Measurements from ENCODE around the gene KRT37. TPM values are rescaled to one million over a fixed set of nuclear protein-coding genes. Genes with fewer than 3 reads are reported as not detected.
"Not testable (repeated sequence)": the region's sequence is repeated elsewhere in the genome, so short reads cannot be mapped to it uniquely, and the experiment has no call there.

The KRT37 gene
- polyA plus RNA-seq, 4 donors = not detected

GRCh38 chr17:41387670-41388069, 36.7 kb downstream of the KRT37 start:
- peaks cover 0 to 7% of the 10 kb centered on the region in 2 donors for H3K9me3 ChIP-seq (ENCODE audit: control insufficient read depth in 2 of 2, insufficient read depth in 1 of 2, low read depth in 1 of 2, low read length in 1 of 2)
- H3K4me3 ChIP-seq (ENCODE audit: low read depth in 1 of 3, low read length in 3 of 3) = no peak overlapping the region

GRCh38 chr17:41386227-41386626, 38.2 kb downstream of the KRT37 start:
- 94 to 98% (median 96%) methylated on average over 1 of the region's 1 CpG for whole genome bisulfite sequencing, 3 donors
- H3K36me3 ChIP-seq (ENCODE audit: control insufficient read depth in 3 of 3, insufficient read depth in 2 of 3, low read depth in 1 of 3, low read length in 3 of 3) = no peaks in the 10 kb centered on the region
- no peaks in the 10 kb centered on the region for H3K4me1 ChIP-seq (ENCODE audit: control insufficient read depth in 3 of 3, insufficient read depth in 2 of 3, low read depth in 1 of 3, low read length in 2 of 3)
- H3K27me3 ChIP-seq (ENCODE audit: control insufficient read depth in 3 of 3, insufficient read depth in 3 of 3, low read length in 3 of 3) = peaks cover 0 to 2% (median 2%) of the 10 kb centered on the region in 3 donors
- no peak overlapping the region for H3K27ac ChIP-seq (ENCODE audit: low read depth in 1 of 3, low read length in 2 of 3)
- DNase-seq (no peak), FAIRE-seq (no peak)
- peaks cover 0 to 7% of the 10 kb centered on the region in 2 donors for H3K9me3 ChIP-seq (ENCODE audit: control insufficient read depth in 2 of 2, insufficient read depth in 1 of 2, low read depth in 1 of 2, low read length in 1 of 2)
- H3K4me3 ChIP-seq (ENCODE audit: low read depth in 1 of 3, low read length in 3 of 3) = no peak overlapping the region

More at GRCh38 chr17:41387670-41388069, 36.7 kb downstream of the KRT37 start:
- no peak for DNase-seq
- no peaks in the 10 kb centered on the region for H3K36me3 ChIP-seq (ENCODE audit: control insufficient read depth in 3 of 3, insufficient read depth in 2 of 3, low read depth in 1 of 3, low read length in 3 of 3)
- no peak for FAIRE-seq
- WGBS, 3 donors = 79 to 86% (median 85%) methylated on average over 4 of the region's 4 CpGs
- no peaks in the 10 kb centered on the region for H3K4me1 ChIP-seq (ENCODE audit: control insufficient read depth in 3 of 3, insufficient read depth in 2 of 3, low read depth in 1 of 3, low read length in 2 of 3)
- H3K27me3 ChIP-seq (ENCODE audit: control insufficient read depth in 3 of 3, insufficient read depth in 3 of 3, low read length in 3 of 3) = peaks cover 0 to 2% (median 0%) of the 10 kb centered on the region in 3 donors
- H3K27ac ChIP-seq (ENCODE audit: low read depth in 1 of 3, low read length in 2 of 3) = no peak overlapping the region

DNA sequence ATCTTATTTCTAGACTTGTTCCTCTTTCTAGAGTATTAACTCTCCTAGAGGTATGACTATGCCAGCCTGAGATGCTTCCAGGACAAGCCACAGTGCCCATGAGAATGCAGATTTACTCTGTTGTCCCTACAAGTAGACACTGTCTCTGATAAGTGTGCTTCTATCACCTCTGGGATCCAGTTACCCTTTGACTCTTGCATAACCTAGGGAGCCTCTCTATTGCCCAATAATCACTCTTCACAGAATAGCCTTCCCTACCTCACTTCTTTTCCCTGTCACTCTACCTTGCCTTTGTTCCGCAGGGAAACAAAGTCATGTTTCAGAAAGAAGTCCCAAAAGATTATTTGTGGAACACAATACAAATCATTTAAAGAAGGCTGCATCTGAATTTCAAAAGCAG, 40.7 kb downstream of the KRT37 start:
- Histone ChIP-seq H3K9me3 (ENCODE audit: control insufficient read depth in 2 of 2, insufficient read depth in 1 of 2, low read depth in 1 of 2, low read length in 1 of 2) (peaks cover 0 to 7% of the 10 kb centered on the region in 2 donors), H3K4me1 (ENCODE audit: control insufficient read depth in 3 of 3, insufficient read depth in 2 of 3, low read depth in 1 of 3, low read length in 2 of 3) (no peaks in the 10 kb centered on the region), H3K27me3 (ENCODE audit: control insufficient read depth in 3 of 3, insufficient read depth in 3 of 3, low read length in 3 of 3) (peaks cover 0 to 5% (median 2%) of the 10 kb centered on the region in 3 donors), H3K27ac (ENCODE audit: low read depth in 1 of 3, low read length in 2 of 3) (no peak overlapping the region), H3K36me3 (ENCODE audit: control insufficient read depth in 3 of 3, insufficient read depth in 2 of 3, low read depth in 1 of 3, low read length in 3 of 3) (no peaks in the 10 kb centered on the region), H3K4me3 (ENCODE audit: low read depth in 1 of 3, low read length in 3 of 3) (no peak overlapping the region)
- DNase-seq = no peak
- no peak for FAIRE-seq
- WGBS, 3 donors = 96 to 100% (median 97%) methylated on average over 1 of the region's 1 CpG

GRCh38 chr17:41382394-41382793, 42.0 kb downstream of the KRT37 start:
- WGBS, 3 donors = 87 to 92% (median 92%) methylated on average over 1 of the region's 1 CpG
- no peaks in the 10 kb centered on the region for H3K36me3 ChIP-seq (ENCODE audit: control insufficient read depth in 3 of 3, insufficient read depth in 2 of 3, low read depth in 1 of 3, low read length in 3 of 3)
- FAIRE-seq (no peak), DNase-seq (no peak)
- H3K27ac ChIP-seq (ENCODE audit: low read depth in 1 of 3, low read length in 2 of 3) = no peak overlapping the region
- H3K27me3 ChIP-seq (ENCODE audit: control insufficient read depth in 3 of 3, insufficient read depth in 3 of 3, low read length in 3 of 3) = peaks cover 0 to 5% (median 2%) of the 10 kb centered on the region in 3 donors
- peaks cover 0 to 2% of the 10 kb centered on the region in 2 donors for H3K9me3 ChIP-seq (ENCODE audit: control insufficient read depth in 2 of 2, insufficient read depth in 1 of 2, low read depth in 1 of 2, low read length in 1 of 2)
- H3K4me3 ChIP-seq (ENCODE audit: low read depth in 1 of 3, low read length in 3 of 3) = no peak overlapping the region
- no peaks in the 10 kb centered on the region for H3K4me1 ChIP-seq (ENCODE audit: control insufficient read depth in 3 of 3, insufficient read depth in 2 of 3, low read depth in 1 of 3, low read length in 2 of 3)

GRCh38 chr17:41381943-41382342, 42.4 kb downstream of the KRT37 start, which contains the start of gene KRT34:
KRT34 (minus strand) TSS chr17:41382306; CDS start chr17:41382246, 60 bp downstream.
- H3K36me3 ChIP-seq (ENCODE audit: control insufficient read depth in 3 of 3, insufficient read depth in 2 of 3, low read depth in 1 of 3, low read length in 3 of 3); FAIRE-seq; H3K27me3 ChIP-seq (ENCODE audit: control insufficient read depth in 3 of 3, insufficient read depth in 3 of 3, low read length in 3 of 3); DNase-seq; H3K4me3 ChIP-seq (ENCODE audit: low read depth in 1 of 3, low read length in 3 of 3); H3K9me3 ChIP-seq (ENCODE audit: control insufficient read depth in 2 of 2, insufficient read depth in 1 of 2, low read depth in 1 of 2, low read length in 1 of 2); H3K27ac ChIP-seq (ENCODE audit: low read depth in 1 of 3, low read length in 2 of 3); H3K4me1 ChIP-seq (ENCODE audit: control insufficient read depth in 3 of 3, insufficient read depth in 2 of 3, low read depth in 1 of 3, low read length in 2 of 3): not testable (repeated sequence)
- WGBS, 3 donors = 88 to 91% (median 90%) methylated on average over 13 of the region's 13 CpGs

GRCh38 chr17:41380091-41380490, 44.3 kb downstream of the KRT37 start:
- not testable (repeated sequence) for FAIRE-seq; H3K4me3 ChIP-seq (ENCODE audit: low read depth in 1 of 3, low read length in 3 of 3); H3K9me3 ChIP-seq (ENCODE audit: control insufficient read depth in 2 of 2, insufficient read depth in 1 of 2, low read depth in 1 of 2, low read length in 1 of 2); H3K27ac ChIP-seq (ENCODE audit: low read depth in 1 of 3, low read length in 2 of 3); H3K27me3 ChIP-seq (ENCODE audit: control insufficient read depth in 3 of 3, insufficient read depth in 3 of 3, low read length in 3 of 3); H3K4me1 ChIP-seq (ENCODE audit: control insufficient read depth in 3 of 3, insufficient read depth in 2 of 3, low read depth in 1 of 3, low read length in 2 of 3); DNase-seq; H3K36me3 ChIP-seq (ENCODE audit: control insufficient read depth in 3 of 3, insufficient read depth in 2 of 3, low read depth in 1 of 3, low read length in 3 of 3)
- WGBS, 3 donors = 76 to 86% (median 86%) methylated on average over 7 of the region's 7 CpGs

- peaks cover 0 to 2% of the 10 kb centered on the region in 2 donors for H3K9me3 ChIP-seq (ENCODE audit: control insufficient read depth in 2 of 2, insufficient read depth in 1 of 2, low read depth in 1 of 2, low read length in 1 of 2)
- DNase-seq (no peak), FAIRE-seq (no peak)
- no peaks in the 10 kb centered on the region for H3K36me3 ChIP-seq (ENCODE audit: control insufficient read depth in 3 of 3, insufficient read depth in 2 of 3, low read depth in 1 of 3, low read length in 3 of 3)
- no peaks in the 10 kb centered on the region for H3K4me1 ChIP-seq (ENCODE audit: control insufficient read depth in 3 of 3, insufficient read depth in 2 of 3, low read depth in 1 of 3, low read length in 2 of 3)
- H3K27ac ChIP-seq (ENCODE audit: low read depth in 1 of 3, low read length in 2 of 3) = no peak overlapping the region
- WGBS, 3 donors = 25 to 26% (median 25%) methylated on average over 2 of the region's 2 CpGs
- H3K4me3 ChIP-seq (ENCODE audit: low read depth in 1 of 3, low read length in 3 of 3) = no peak overlapping the region
- H3K27me3 ChIP-seq (ENCODE audit: control insufficient read depth in 3 of 3, insufficient read depth in 3 of 3, low read length in 3 of 3) = peaks cover 0 to 6% (median 4%) of the 10 kb centered on the region in 3 donors
Observed at GRCh38 chr17:41377546-41377945, 46.8 kb downstream of the KRT37 start.

All from small intestine (tissue), 7 donors.